ENCODE measurements around the gene RECK. TPM values are rescaled to one million over a fixed set of nuclear protein-coding genes. Genes with fewer than 3 reads are reported as not detected.
A peak's percentile ranks its signal among the peaks of the same experiment; 100 is the strongest.
"Not testable (repeated sequence)": the region's sequence is repeated elsewhere in the genome, so short reads cannot be mapped to it uniquely, and the experiment has no call there.

Gene RECK
- total RNA-seq, 1 donor from 2014 or later, result 4.6 TPM

GRCh38 chr9:36049408-36049807 lies 12.7 kb downstream of the RECK start:
- intact Hi-C loops (cut with DNase I), result no loop called here
- DNase-seq (no peak), ATAC-seq (ENCODE audit: poor library complexity) (no peak)

GRCh38 chr9:36050476-36050875 lies 13.8 kb downstream of the RECK start:
- intact Hi-C loops (cut with DNase I), result no loop called here
- DNase-seq, result no peak
- ATAC-seq (ENCODE audit: poor library complexity), result no peak

GRCh38 chr9:36051317-36051716 lies 14.6 kb downstream of the RECK start:
- ATAC-seq (ENCODE audit: poor library complexity) (no peak), DNase-seq (no peak)
- intact Hi-C loops (cut with DNase I), result no loop called here

- ATAC-seq (ENCODE audit: poor library complexity) (no peak), DNase-seq (no peak)
- intact Hi-C loops (cut with DNase I), result no loop called here
Measured at GRCh38 chr9:36053971-36054370, 17.3 kb downstream of the RECK start.

DNA sequence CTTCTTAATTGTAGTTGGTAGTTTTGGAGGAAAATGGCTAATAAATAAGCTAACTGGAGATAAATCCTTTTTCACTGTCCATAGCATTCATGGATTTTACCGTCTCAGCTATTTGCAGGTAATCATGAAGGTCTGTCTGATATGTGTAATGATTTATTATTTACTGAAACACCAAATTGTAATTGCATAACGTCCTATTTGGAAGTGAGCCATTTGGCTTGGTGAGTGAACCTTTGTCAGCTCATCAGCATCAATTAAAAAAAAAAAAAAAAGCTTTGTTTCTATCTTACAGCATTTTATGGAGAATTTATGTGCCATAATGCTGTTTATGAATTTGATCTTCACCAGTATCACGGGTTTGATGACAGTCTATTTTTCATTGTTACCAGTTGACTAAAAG lies 20.2 kb downstream of the RECK start:
- intact Hi-C loops (cut with DNase I), result no loop called here
- no peak for ATAC-seq (ENCODE audit: poor library complexity)

DNA sequence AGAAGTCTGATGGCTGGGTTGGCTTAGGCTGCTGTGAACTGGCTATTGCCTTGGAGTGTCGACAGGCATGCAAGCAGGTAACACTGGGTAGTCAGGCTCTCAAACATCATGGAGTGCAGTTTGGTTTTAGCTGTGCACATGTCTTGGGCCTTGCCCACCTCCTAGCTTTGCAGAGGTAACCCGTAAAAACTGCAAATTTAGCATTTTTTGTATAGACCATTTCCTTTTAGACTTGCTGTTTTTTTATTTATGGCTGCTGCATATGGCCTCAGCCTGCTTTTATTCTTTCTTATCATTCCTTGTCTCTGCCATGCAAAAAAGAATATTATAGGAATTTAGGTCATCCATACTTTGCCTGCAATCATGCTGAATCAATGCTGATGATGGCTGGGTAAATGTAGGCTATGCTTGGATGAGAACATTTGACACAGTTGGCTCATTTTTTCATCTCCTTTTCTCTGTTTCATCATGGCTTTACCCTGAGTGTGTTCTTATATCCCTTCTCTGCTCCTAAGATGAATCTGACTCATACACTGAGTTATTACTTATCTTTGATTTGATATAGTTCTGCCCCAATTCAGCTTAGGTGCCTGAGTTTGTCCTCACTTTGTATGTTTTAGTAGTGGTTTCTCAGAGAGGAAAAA lies 27.2 kb downstream of the RECK start:
- DNase-seq, result no peak
- intact Hi-C loops (cut with DNase I), result no loop called here
- no peak for ATAC-seq (ENCODE audit: poor library complexity)

More for the DNA sequence above, 20.2 kb downstream of the RECK start:
- DNase-seq, result no peak

DNA sequence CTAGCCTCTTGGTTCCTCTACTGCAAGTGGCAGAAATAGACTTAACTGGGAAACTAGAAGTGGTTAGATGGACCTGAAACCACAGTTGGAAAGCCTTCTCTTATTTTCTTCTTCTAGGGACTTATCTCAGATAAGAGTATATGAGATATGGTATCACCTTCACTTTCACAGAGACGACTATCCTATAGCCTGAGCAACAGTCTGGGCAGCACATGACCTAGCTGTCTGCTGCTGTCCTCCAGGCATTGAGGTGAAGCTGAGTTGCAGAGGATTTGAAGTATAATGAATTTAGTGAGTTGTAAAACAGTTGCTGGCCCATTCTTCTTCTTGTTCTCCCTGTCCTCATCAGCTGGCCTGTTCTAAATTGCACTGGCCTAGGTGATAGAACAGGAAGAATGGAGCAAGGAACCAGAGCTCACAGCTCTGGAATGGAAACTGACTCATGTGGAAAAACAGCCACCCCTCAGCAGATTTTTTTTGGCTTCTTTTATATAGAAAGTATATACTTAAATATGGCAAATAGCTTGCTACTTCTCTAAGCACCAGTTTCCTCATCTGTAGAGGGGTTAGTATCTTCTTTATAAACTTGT lies 27.8 kb downstream of the RECK start:
- DNase-seq, result no peak
- intact Hi-C loops (cut with DNase I), result no loop called here
- no peak for ATAC-seq (ENCODE audit: poor library complexity)

DNA sequence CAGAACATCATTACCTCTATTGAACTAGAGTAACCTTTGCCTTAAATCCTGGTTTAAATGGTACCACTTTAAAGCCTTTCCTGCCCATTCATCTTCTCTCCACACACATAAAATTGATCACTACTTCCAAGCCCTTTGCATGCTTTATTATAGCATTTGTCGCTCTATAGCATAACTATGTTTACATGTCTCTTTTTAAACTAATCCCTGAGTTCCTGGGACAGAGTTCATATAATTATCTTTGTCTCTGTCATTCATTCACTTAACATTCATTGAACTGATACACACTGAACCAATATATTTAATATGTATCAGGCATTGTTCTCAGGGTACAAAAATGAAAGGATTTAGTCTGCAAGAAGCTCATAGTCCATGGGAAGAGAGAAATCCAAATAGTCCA lies 37.3 kb downstream of the RECK start:
- DNase-seq, result no peak
- intact Hi-C loops (cut with DNase I), result no loop called here
- no peak for ATAC-seq (ENCODE audit: poor library complexity)

GRCh38 chr9:36074870-36075532 lies 38.3 kb downstream of the RECK start:
- DNase-seq (peak; percentile 72), ATAC-seq (ENCODE audit: poor library complexity) (peak; percentile 95)
- intact Hi-C loops (cut with DNase I), result no loop called here

DNA sequence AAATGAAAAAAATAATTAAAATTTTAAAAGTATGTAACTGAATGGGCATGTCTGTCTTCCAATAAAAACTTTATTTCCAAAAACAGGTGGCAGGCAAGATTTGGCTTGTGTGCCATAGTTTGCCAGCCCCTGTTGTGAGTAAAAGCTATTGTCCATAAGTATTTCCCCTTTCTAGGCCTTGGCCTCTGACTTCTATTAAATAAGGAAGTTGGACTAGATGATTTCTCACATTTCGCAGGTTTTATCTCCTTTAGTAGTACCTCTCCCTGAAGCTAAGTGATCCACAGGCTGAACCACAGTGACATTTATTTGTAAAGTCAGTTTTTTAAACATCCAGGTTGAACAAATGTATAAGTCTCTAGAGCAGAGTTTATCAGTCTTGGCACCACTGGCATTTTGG lies 41.3 kb downstream of the RECK start:
- no peak for ATAC-seq (ENCODE audit: poor library complexity)
- intact Hi-C loops (cut with DNase I), result no loop called here
- no peak for DNase-seq

DNA sequence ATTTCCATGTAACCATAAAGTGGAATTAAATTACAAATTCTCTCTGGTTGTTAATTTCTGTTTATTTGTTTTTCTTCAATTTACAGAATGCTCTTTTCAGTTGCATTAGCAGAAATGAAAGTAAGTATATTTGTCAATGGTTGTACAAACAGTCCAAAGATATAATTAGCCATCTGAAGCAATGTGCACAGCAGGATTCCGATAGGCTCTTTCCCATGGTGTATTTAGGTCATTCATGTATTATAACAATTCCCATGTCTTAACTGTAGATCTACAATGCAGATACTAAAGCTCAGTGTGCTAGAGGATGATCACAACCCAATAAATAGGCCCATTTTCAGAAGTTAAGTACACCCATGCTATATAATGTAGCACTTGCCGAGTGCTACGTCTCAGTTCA lies 43.8 kb downstream of the RECK start:
- ATAC-seq (ENCODE audit: poor library complexity) (no peak), DNase-seq (no peak)
- intact Hi-C loops (cut with DNase I), result no loop called here

GRCh38 chr9:36082931-36083330 lies 46.2 kb downstream of the RECK start:
- DNase-seq (no peak), ATAC-seq (ENCODE audit: poor library complexity) (no peak)
- intact Hi-C loops (cut with DNase I), result no loop called here

DNA sequence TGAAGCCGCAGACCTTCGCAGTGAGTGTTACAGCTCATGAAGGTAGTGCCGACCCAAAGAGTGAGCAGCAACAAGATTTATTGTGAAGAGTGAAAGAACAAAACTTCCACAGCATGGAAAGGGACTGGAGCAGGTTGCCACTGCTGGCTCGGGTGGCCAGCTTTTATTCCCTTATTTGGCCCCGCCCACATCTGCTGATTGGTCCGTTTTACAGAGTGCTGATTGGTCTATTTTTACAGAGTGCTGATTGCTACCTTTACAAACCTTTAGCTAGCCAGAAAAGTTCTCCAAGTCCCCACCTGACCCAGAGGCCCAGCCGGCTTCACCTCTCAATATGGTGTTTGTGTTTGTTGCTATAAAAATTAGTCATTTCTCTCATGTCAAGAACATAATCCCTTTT lies 49.7 kb downstream of the RECK start:
- ATAC-seq (ENCODE audit: poor library complexity) (no peak), DNase-seq (no peak)
- intact Hi-C loops (cut with DNase I), result no loop called here

GRCh38 chr9:36087054-36087453 lies 50.3 kb downstream of the RECK start:
- DNase-seq; intact Hi-C loops (cut with DNase I); ATAC-seq (ENCODE audit: poor library complexity): not testable (repeated sequence)

DNA sequence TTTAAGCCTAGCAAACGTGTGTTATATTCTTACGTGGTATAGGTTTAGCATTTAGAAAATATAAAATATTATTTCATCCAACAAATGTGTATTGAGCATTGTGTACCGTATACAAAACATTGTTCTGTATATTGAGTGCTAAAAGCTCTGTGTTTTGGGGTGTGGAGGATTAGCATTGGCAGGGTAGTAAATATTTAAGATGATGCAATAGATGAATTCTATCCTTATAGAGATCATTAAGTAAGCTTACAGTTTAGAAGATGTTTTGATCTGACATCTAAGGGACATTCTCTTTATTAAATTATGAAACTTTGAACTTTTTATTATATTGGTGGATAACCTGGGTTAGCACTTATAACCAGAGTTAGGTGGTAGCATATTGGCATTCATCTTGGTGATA lies 51.3 kb downstream of the RECK start:
- ATAC-seq (ENCODE audit: poor library complexity) (no peak), DNase-seq (no peak)
- intact Hi-C loops (cut with DNase I), result no loop called here

DNA sequence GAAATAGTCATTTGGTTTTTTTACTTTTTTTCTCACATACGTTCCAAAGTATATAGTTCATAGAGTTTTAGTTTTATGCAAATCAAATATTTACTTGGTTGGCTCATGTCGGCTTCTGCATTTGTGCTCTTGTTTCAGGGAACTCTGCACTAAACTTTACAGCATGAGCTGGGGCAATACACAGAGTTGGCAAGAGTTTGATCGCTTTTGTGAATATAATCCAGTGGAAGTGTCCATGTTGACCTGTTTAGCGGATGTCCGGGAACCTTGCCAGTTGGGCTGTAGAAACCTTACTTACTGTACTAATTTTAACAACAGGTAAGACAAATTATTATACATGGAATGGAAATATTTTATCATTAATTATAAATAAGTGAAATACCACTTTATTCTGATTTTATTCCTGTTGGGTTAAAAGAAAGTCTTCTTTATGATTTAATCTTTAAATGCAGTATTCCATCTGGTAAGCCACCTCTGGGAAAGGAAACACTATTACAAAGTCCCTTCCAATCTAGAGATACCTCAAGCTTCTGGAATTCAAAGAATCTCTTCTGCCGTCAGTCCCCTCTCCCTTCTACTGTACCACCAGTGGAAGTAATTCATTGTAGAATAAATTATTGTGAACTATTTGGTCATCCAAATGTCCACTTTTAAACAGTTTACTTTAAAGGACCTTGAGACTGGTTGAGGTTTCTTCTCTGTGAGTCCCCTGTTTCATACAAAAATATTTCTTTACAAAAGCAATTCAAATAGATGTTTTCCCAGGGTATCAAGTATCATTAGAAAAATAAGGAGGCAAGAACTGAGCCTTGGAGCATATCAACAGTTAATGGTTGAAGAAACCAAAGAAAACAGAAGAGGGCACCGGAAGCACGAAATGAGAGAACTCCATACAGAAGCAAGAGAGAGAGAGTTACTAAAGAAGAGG lies 54.6 kb downstream of the RECK start:
- ATAC-seq (ENCODE audit: poor library complexity) (peak; percentile 31), DNase-seq (no peak)
- intact Hi-C loops (cut with DNase I), result loop anchor here (10.0 kb wide), 1 partner anchor 244 kb away; no protein-coding TSS in a partner anchor

GRCh38 chr9:36092014-36092413 lies 55.3 kb downstream of the RECK start:
- intact Hi-C loops (cut with DNase I), result loop anchor here (10.0 kb wide), 1 partner anchor 243 kb away; no protein-coding TSS in a partner anchor
- ATAC-seq (ENCODE audit: poor library complexity), result no peak
- no peak for DNase-seq

- no peak for DNase-seq
- intact Hi-C loops (cut with DNase I), result loop anchor here (10.0 kb wide), 1 partner anchor 242 kb away; no protein-coding TSS in a partner anchor
- peak; percentile 51 for ATAC-seq (ENCODE audit: poor library complexity)
Measured at GRCh38 chr9:36092509-36093215, 55.9 kb downstream of the RECK start.

Data from Right ventricle myocardium superior (tissue), 1 donor.